K562 (cell line): Measurements from ENCODE around the gene PNPLA8. TPM values are rescaled to one million over a fixed set of nuclear protein-coding genes. Genes with fewer than 3 reads are reported as not detected.

Experiments used
- ARID4B ChIP-seq: sonication (generic); formaldehyde crosslinking; IDR thresholded peaks from 2 replicates; pipeline ENCODE4 v1.8.0; 2022; ENCODE audit warnings: mild to moderate bottlenecking, missing genetic modification reagents
- CTCFL ChIP-seq: IDR thresholded peaks from 2 replicates; pipeline ENCODE4 v1.6.1; 2011; ENCODE audit warnings: borderline replicate concordance, low read depth, mild to moderate bottlenecking, moderate library complexity, low read length; ENCODE audit not compliant: insufficient read depth, poor library complexity, severe bottlenecking
- GTF2F1 ChIP-seq: IDR thresholded peaks from 2 replicates; pipeline ENCODE4 v1.6.1; 2011; ENCODE audit warnings: low read depth, low read length, improper control_type of control experiment
- HMGXB4 ChIP-seq: sonication (generic); formaldehyde crosslinking; IDR thresholded peaks from 2 replicates; pipeline ENCODE4 v1.8.1; 2023; ENCODE audit warnings: mild to moderate bottlenecking, missing genetic modification reagents
- NCOR1 ChIP-seq: fragments of 450-650 bp; IDR thresholded peaks from 2 replicates; pipeline ENCODE4 v1.6.1; 2016; ENCODE audit warnings: mild to moderate bottlenecking, moderate library complexity
- POLR3G ChIP-seq: IDR thresholded peaks from 2 replicates; pipeline ENCODE4 v1.6.1; 2011; ENCODE audit not compliant: insufficient read length, insufficient replicate concordance; ENCODE audit errors: extremely low read depth
- PRDM10 ChIP-seq: fragments of 450-650 bp; IDR thresholded peaks from 2 replicates; pipeline ENCODE4 v1.6.1; 2018; ENCODE audit not compliant: partially characterized antibody
- RB1 ChIP-seq: fragments of 450-650 bp; IDR thresholded peaks from 2 replicates; pipeline ENCODE4 v1.6.1; 2017; ENCODE audit warnings: low read depth, mild to moderate bottlenecking
- RNF2 ChIP-seq: sonication (generic); IDR thresholded peaks from 2 replicates; pipeline ENCODE4 v1.6.1; 2016
- SAFB2 ChIP-seq: fragments of 200-400 bp; formaldehyde crosslinking; IDR thresholded peaks from 2 replicates; pipeline ENCODE4 v1.6.1; 2018; ENCODE audit warnings: borderline replicate concordance, low read length, low read depth, moderate library complexity; ENCODE audit not compliant: severe bottlenecking
- SPI1 ChIP-seq: IDR thresholded peaks from 2 replicates; pipeline ENCODE4 v1.6.1; 2011; ENCODE audit warnings: low read depth, low read length, control low read depth, borderline replicate concordance
- SRSF9 ChIP-seq: fragments of 200-400 bp; formaldehyde crosslinking; IDR thresholded peaks from 2 replicates; pipeline ENCODE4 v1.6.1; 2017; ENCODE audit warnings: low read depth, low read length, borderline replicate concordance
- ZNF124 ChIP-seq: sonication (generic); formaldehyde crosslinking; IDR thresholded peaks from 2 replicates; pipeline ENCODE4 v1.8.1; 2022; ENCODE audit warnings: missing genetic modification reagents
- ZNF444 ChIP-seq: fragments of 250-450 bp; sonication (Bioruptor Pico); IDR thresholded peaks from 2 replicates; pipeline ENCODE4 v1.4.0; 2020; ENCODE audit warnings: mild to moderate bottlenecking, moderate library complexity
- ZNF699 ChIP-seq: fragments of 250-450 bp; sonication (Bioruptor Pico); IDR thresholded peaks from 2 replicates; pipeline ENCODE4 v1.8.0; 2021; ENCODE audit warnings: mild to moderate bottlenecking, moderate library complexity; ENCODE audit not compliant: insufficient replicate concordance
- ZNF77 ChIP-seq: fragments of 250-450 bp; sonication (Bioruptor Pico); IDR thresholded peaks from 2 replicates; pipeline ENCODE4 v1.5.0; 2020
- polyA plus RNA-seq, 8 experiments: library from polyadenylated mRNA; depleted of rRNA in 4 of 8; stranded (reverse) in 5 of 8; unstranded in 3 of 8; fragments of >200 nt; fragmentation: Nextera tagmentation in 2 of 8; fragmentation: Illumina TruSeq in 1 of 8; extraction: Ambion mirVana in 2 of 8; extraction: Trizol in 1 of 8; gene quantifications; 2 replicates each; pipeline versions ENCODE4 v1.2.1 to v1.2.3, GENCODE V29; 2011 to 2014; ENCODE audit warnings: inconsistent platforms in 1 of 8, missing spikeins in 1 of 8
- total RNA-seq, 7 experiments: library from RNA; depleted of rRNA in 6 of 7; stranded (reverse); fragments of >200 nt in 6 of 7; fragmentation: Illumina TruSeq in 2 of 7; extraction: Trizol in 2 of 7; gene quantifications; 2 replicates each; pipeline versions ENCODE4 v1.2.1 to v1.2.3, GENCODE V29; 2011 to 2021; ENCODE audit warnings: low replicate concordance in 1 of 7

Gene PNPLA8
- total and polyA plus RNA-seq, 9 of the 15 experiments (the other 6 are each of a cell fraction or from before 2014, with no cell fraction given): 12.8 to 27.6 (median 16.3) TPM

- TF ChIP-seq PRDM10 (no peak), SAFB2 (no peak), CTCFL (peak; percentile 23), NCOR1 (0 out of 2 replicates have a peak, but pooled peaks have one; percentile 26), SPI1 (no peak), POLR3G (no peak), ZNF444 (CRISPR knock-in tag) (no peak), GTF2F1 (no peak), ARID4B (no peak), ZNF124 (CRISPR knock-in tag) (no peak), HMGXB4 (CRISPR knock-in tag) (no peak), RB1 (no peak), SRSF9 (no peak), ZNF77 (no peak), ZNF699 (no peak), RNF2 (no peak)
Observed at GRCh38 chr7:108497082-108497725, 28.7 kb downstream of the PNPLA8 start (continued).
